ENCODE results near the gene BRPF1.

- no peak for TF ChIP-seq EZH2phosphoT487 (IDR thresholded peaks at IDR 0.05; ENCODE audit: insufficient read depth, low read depth)
- TF ChIP-seq EZH2 (IDR thresholded peaks at IDR 0.05; ENCODE audit: insufficient read depth, poor library complexity, severe bottlenecking) = no peak
These were observed 14.0 kb upstream of the BRPF1 start for GRCh38 chr3:9717563-9717962.

Measured in GM23248 (cell line).